Stomach (tissue), 9 donors: Measurements from ENCODE around the gene GOLPH3. TPM values are rescaled to one million over a fixed set of nuclear protein-coding genes. Genes with fewer than 3 reads are reported as not detected.

ENCODE experiments used
- DNase-seq, 2 donors: peaks; one replicate each; pipeline versions ENCODE4 v3.0.0 to v3.0.0-alpha.2; 2013 to 2019
- H3K27ac ChIP-seq, 5 donors: fragments of 200-600 bp in 4 of 5; sonication (generic) in 4 of 5; one replicate each; pipeline ENCODE4 v1.5.1; 2013 to 2019; ENCODE audit warnings: mild to moderate bottlenecking in 1 of 5, moderate library complexity in 1 of 5
- H3K27me3 ChIP-seq, 3 donors: fragments of 200-600 bp; sonication (generic); one replicate each; pipeline ENCODE4 v1.5.1; 2017 to 2019; ENCODE audit warnings: mixed run types in 1 of 3
- H3K36me3 ChIP-seq, 4 donors: fragments of 200-600 bp; sonication (generic); 1 replicate in 3 of 4; 2 replicates in 1 of 4; pipeline ENCODE4 v1.5.1; 2016 to 2019
- H3K4me1 ChIP-seq, 4 donors: fragments of 200-600 bp; sonication (generic); one replicate each; pipeline ENCODE4 v1.5.1; 2016 to 2019
- H3K4me3 ChIP-seq, 4 donors: fragments of 200-600 bp; sonication (generic) in 3 of 4; one replicate each; pipeline ENCODE4 v1.5.1; 2016 to 2019; ENCODE audit warnings: mild to moderate bottlenecking in 1 of 4
- H3K9me3 ChIP-seq, 4 donors: fragments of 200-600 bp; sonication (generic); one replicate each; pipeline ENCODE4 v1.5.1; 2016 to 2019
- CTCF ChIP-seq, 7 experiments: fragments of 450-650 bp in 4 of 7; fragments of 200-600 bp in 3 of 7; sonication (generic) in 3 of 7; IDR thresholded peaks; one replicate each; pipeline ENCODE4 v1.5.1; 2016 to 2019; ENCODE audit warnings: antibody characterized with exemption in 7 of 7, control low read depth in 2 of 7, mild to moderate bottlenecking in 1 of 7
- EP300 ChIP-seq: sonication (generic); formaldehyde crosslinking; IDR thresholded peaks from one replicate; pipeline ENCODE4 v1.6.1; 2017; ENCODE audit warnings: antibody characterized with exemption
- POLR2A ChIP-seq, 4 donors: fragments of 450-650 bp; IDR thresholded peaks; one replicate each; pipeline ENCODE4 v1.6.1; 2016; ENCODE audit warnings: antibody characterized with exemption in 4 of 4, control low read depth in 2 of 4, mild to moderate bottlenecking in 1 of 4, moderate library complexity in 1 of 4
- POLR2AphosphoS5 ChIP-seq, 3 donors: sonication (generic); formaldehyde crosslinking; IDR thresholded peaks; one replicate each; pipeline ENCODE4 v1.6.1; 2016; ENCODE audit warnings: antibody characterized with exemption in 3 of 3
- WGBS, 5 donors: extraction: QIAGEN DNeasy Blood & Tissue Kit in 3 of 5; methylation state at CpG; one replicate each; pipeline versions ENCODE4 v1.1.5 to v1.1.7; 2013 to 2018; 5-methylcytosine and 5-hydroxymethylcytosine counted together
- intact Hi-C: fragments of 100-400 bp; cut with DNase I; formaldehyde crosslinking; loops from one replicate; pipeline ENCODE4 v1.15.1; 2023; ENCODE audit warnings: low total_unique reads
- polyA plus RNA-seq, 3 donors: library from polyadenylated mRNA; stranded (reverse); fragments of 200-250 nt; gene quantifications; one replicate each; pipeline ENCODE4 v1.2.3, GENCODE V29; 2013
- total RNA-seq, 5 donors: library from RNA; depleted of rRNA; stranded (reverse); fragments of >200 nt; gene quantifications; one replicate each; pipeline versions ENCODE4 v1.1.0 to v1.2.3, GENCODE V29; 2014 to 2016
- donor health status: healthy with polysubstance abuse.
- donor health status: Bipolar disorder and iron deficiency.
- donor health status: healthy.

The GOLPH3 gene
- total and polyA plus RNA-seq, 8 donors = 38.3 to 171 (median 92.7) TPM

DNA sequence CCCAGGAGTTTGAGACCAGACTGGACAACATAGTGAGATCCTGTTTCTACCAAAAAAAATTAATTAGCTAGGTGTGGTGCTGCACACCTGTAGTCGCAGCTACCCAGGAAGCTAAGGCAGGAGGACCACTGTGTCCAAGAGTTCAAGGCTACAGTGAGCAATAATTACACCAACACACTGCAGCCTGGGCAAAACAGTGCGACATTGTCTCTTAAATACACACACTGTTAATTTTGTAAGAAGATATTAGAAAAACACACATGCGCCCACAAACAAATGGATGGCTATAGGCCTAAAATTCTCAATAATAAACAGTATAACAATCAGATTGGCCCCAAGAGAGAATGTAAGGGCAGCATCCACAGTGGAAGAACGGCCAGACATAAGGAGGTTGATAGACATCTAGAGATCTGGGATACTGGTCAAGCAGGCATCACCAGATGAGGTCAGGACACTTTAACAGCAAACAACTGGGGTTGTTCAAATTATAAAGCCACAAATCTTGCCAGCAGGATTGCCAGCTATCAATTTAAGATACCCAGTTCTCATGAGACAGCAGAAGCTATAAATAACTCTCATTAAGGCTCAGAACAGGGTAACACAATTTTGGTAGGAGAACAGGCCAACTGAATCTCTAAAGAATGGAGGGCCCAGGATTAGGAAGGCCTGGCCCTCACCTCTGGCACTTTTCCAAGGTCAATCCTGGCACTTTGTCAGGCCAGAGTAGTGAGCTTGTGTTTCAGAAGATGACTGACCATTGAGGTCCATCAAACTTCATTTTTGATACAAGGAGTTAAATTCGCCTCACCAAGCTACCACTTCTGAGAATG lies 29.5 kb downstream of the GOLPH3 start:
- Histone ChIP-seq H3K27ac (peak overlapping the region in 1 of 5 donors; percentile 5), H3K27me3 (no peaks in the 10 kb centered on the region), H3K9me3 (no peaks in the 10 kb centered on the region), H3K4me1 (peaks cover 35 to 64% (median 51%) of the 10 kb centered on the region in 4 donors), H3K36me3 (peaks cover 0 to 21% (median 6%) of the 10 kb centered on the region in 4 donors), H3K4me3 (no peak overlapping the region)
- WGBS, 5 donors = 81 to 85% (median 82%) methylated on average over 5 of the region's 5 CpGs
- no peak for TF ChIP-seq EP300
- intact Hi-C loops = no loop called here
- DNase-seq = peak in 1 of 2 donors; percentile 44

- Histone ChIP-seq H3K27me3 (no peaks in the 10 kb centered on the region), H3K36me3 (peaks cover 0 to 25% (median 7%) of the 10 kb centered on the region in 4 donors), H3K27ac (peak overlapping the region in 2 of 5 donors; percentile 5 to 20), H3K9me3 (no peaks in the 10 kb centered on the region), H3K4me3 (no peak overlapping the region), H3K4me1 (peaks cover 34 to 56% (median 47%) of the 10 kb centered on the region in 4 donors)
- TF ChIP-seq POLR2AphosphoS5 (IDR thresholded peaks at IDR 0.05) (no peak), CTCF (IDR thresholded peaks at IDR 0.05) (no peak), POLR2A (IDR thresholded peaks at IDR 0.05) (no peak), EP300 (no peak)
- intact Hi-C loops = no loop called here
- WGBS, 5 donors = 65 to 75% (median 69%) methylated on average over 6 of the region's 6 CpGs
- DNase-seq = no peak
These were observed 30.3 kb downstream of the GOLPH3 start for GRCh38 chr5:32143617-32144377.

DNA sequence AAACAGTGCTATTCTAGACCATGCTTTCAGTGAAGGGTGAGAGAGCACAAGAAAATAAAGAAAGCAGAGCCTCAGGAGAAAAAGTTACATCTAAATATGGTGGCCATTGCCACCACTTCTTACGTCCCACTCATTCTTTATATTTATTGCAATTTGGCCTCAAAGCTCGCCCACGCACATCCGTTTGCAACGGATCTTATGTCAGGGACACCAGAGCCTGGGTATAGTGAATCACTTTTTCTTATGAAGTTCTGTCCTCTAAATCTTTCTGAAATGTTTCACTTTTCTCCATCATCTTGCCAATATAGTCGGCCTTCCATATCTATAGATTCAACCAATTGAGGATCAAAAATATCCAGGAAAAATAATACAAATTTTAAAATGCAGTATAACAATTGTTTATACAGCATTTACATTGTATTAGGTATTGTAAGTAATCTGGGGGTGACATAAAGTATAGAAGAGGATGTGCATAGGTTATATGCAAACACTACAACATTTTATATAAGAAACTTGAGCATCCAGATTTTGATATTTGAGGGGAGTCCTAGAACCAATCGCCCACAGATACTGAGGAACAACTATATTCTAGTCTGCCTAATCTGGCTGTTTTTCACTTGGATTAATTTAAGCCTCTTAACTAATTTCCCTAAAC lies 35.2 kb downstream of the GOLPH3 start:
- Histone ChIP-seq H3K36me3 (peaks cover 7 to 52% (median 32%) of the 10 kb centered on the region in 4 donors), H3K9me3 (no peaks in the 10 kb centered on the region), H3K4me3 (no peak overlapping the region), H3K27me3 (no peaks in the 10 kb centered on the region), H3K27ac (no peak overlapping the region), H3K4me1 (peaks cover 0 to 34% (median 17%) of the 10 kb centered on the region in 4 donors)
- no peak for TF ChIP-seq POLR2A (IDR thresholded peaks at IDR 0.05)
- no peak for TF ChIP-seq EP300
- TF ChIP-seq POLR2AphosphoS5 (IDR thresholded peaks at IDR 0.05) = no peak
- TF ChIP-seq CTCF (IDR thresholded peaks at IDR 0.05) = no peak
- WGBS, 5 donors = 86 to 93% (median 89%) methylated on average over 7 of the region's 7 CpGs
- intact Hi-C loops = no loop called here
- DNase-seq = no peak

GRCh38 chr5:32136342-32136741 lies 37.8 kb downstream of the GOLPH3 start:
- no peak for DNase-seq
- H3K4me3 ChIP-seq = no peak overlapping the region
- 70 to 83% (median 78%) methylated on average over 7 of the region's 7 CpGs for WGBS, 5 donors
- no peaks in the 10 kb centered on the region for H3K27me3 ChIP-seq
- no peaks in the 10 kb centered on the region for H3K9me3 ChIP-seq
- peaks cover 7 to 47% (median 38%) of the 10 kb centered on the region in 4 donors for H3K36me3 ChIP-seq
- TF ChIP-seq POLR2A (IDR thresholded peaks at IDR 0.05) (no peak), POLR2AphosphoS5 (IDR thresholded peaks at IDR 0.05) (no peak), EP300 (no peak), CTCF (IDR thresholded peaks at IDR 0.05) (no peak)
- intact Hi-C loops = no loop called here
- no peak overlapping the region for H3K27ac ChIP-seq
- peaks cover 4 to 50% (median 26%) of the 10 kb centered on the region in 4 donors for H3K4me1 ChIP-seq
